A549 (cell line): ENCODE measurements around the gene GLRX3. TPM values are rescaled to one million over a fixed set of nuclear protein-coding genes. Genes with fewer than 3 reads are reported as not detected.

ENCODE experiments used
- polyA plus RNA-seq, 4 experiments: library from polyadenylated mRNA; depleted of rRNA in 3 of 4; stranded (reverse); fragments of >200 nt; fragmentation: RNase III in 1 of 4; extraction: RNeasy Plus Mini Kit Qiagen cat#74134 plus additional on column Dnase treatment in 1 of 4; gene quantifications; 2 replicates in 3 of 4; 3 replicates in 1 of 4; pipeline ENCODE4 v1.2.3, GENCODE V29; 2011 to 2017

The GLRX3 gene
- polyA plus RNA-seq, 2 of the 4 experiments (the other 2 are of a cell fraction): 153 to 219 TPM

Other genes with a start within 250 kb of the GLRX3 start
- 0.04 TPM in 1 of 2 replicates, not detected in the other for gene EBF3, start 172.1 kb upstream of the GLRX3 start, polyA plus RNA-seq (2011; rRNA removed)
- gene EBF3, start 172.1 kb upstream of the GLRX3 start, polyA plus RNA-seq (2017; fragmentation: RNase III; extraction: RNeasy Plus Mini Kit Qiagen cat#74134 plus additional on column Dnase treatment): 0.07 to 0.17 TPM (median 0.12 TPM) in 3 replicates
- 1.5 and 1.6 TPM in 2 replicates for gene C10orf143, start 25.6 kb upstream of the GLRX3 start, polyA plus RNA-seq (2011; rRNA removed)
- gene C10orf143, start 25.6 kb upstream of the GLRX3 start, polyA plus RNA-seq (2017; fragmentation: RNase III; extraction: RNeasy Plus Mini Kit Qiagen cat#74134 plus additional on column Dnase treatment): 1.2 to 1.6 TPM (median 1.5 TPM) in 3 replicates